Measurements from ENCODE around the gene DHX36.
A peak's percentile ranks its signal among the peaks of the same experiment; 100 is the strongest.

The DHX36 gene

DNA sequence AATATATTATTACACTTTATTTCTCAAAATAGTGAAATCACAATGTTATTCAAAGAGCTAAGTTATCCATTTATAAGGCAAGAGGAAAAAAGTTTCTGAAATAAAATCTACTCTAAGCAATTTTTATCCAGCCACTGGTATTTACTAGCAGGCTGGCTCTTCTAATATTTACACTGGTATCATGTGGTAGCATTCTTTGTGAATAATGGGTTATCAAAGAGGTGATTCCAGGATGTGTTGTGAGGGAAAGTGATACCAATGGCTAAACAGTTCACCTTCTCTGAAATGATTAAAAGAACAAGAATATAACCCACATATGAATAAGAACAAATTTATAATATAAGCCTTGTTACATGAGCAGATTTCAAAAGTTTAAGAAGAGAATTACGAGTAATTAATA lies 44.1 kb downstream of the DHX36 start:
- no peak for DNase-seq (ENCODE audit: low spot score)

DNA sequence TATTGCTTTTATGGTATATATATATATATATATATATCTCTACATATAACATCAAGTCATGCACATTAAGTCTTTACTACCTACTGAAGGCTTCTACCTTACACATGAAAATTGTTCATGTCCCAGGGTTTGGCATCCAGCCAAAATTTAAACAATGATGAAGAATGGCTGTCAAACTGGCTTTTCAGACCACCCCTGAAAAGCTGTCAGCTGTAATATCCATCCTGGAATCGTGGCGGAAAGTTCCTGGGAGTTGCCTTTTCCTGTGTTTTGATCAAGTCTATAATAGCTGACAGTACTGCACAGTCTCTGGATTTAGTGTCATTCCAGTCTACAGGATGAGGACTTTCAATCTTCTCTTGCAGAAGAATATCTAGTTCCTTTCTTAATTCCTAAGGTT lies 48.3 kb downstream of the DHX36 start:
- no peak for DNase-seq (ENCODE audit: low spot score)

DNA sequence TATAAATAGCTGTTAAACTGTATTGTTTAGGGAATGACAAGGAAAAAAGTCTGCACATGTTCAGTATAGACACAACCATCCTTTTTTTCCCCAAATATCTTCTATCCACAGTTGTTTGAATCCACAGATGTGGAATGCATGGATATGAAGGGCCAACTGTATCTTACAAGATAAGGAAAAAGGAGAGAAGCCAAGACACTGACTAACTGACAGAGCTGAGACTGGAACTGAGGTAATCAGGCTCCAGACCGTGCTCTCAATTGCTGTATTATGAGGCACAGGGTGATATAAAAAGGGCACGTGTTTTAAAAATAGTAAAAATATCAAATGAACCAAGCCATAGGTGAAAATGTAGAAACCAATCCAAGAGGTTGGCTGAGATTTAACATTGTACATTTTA lies 49.0 kb downstream of the DHX36 start:
- DNase-seq (ENCODE audit: low spot score), result no peak

DNA sequence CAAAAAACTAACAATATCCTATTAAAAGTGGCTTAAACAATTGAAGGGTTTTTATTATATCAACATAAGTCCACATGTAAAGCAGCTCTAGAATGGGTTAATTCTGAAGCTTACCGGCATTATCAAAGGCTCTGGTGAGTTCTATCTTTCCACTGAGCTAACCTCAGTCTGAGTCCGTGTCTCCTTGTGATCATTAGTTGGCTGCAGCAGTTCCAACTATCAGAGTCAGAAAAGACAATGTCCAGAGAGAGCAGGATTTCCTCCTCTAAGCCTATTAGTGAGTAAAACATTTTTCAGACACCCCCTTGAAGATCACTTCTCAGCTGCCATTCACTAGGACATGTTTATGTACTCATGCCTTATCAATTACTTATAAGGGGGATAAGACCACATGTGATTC lies 49.9 kb downstream of the DHX36 start:
- DNase-seq (ENCODE audit: low spot score), result no peak

DNA sequence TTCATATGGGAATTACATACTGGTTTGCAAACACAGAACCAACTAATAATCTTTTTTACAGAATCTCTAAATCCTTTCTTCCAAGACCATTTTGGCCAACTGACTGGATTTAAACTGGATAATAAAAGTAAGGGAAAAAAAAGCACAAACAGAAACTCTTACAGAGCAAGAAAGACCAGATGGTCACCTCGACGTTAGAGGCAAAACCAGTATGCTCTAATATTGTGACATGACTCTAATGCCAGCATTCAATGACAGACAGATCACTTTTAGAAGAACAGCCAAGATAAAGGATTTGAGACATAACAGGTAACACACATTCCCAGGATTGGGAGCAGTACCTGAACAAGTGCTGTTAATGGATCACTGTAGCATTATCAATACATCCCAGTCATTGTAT lies 50.9 kb downstream of the DHX36 start:
- DNase-seq (ENCODE audit: low spot score), result no peak

DNA sequence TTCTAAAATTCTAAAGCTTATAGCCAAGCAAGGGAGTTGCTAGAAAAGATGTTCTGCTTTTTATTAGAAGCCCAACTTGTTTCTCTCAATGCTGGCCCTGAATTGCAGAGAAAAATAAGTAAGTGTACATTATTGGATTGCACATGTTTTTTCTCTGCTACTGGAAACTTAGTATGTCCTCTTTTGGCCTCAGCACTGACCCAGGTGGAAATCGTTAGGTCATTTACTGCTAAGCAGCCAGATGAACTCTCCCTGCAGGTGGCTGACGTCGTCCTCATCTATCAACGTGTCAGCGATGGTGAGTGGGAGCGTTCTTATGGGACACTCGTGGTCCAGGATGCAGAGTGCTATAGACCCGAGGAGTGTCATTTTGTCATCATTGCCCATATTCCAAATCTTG lies 69.8 kb downstream of the DHX36 start:
- DNase-seq (ENCODE audit: low spot score), result no peak

DNA sequence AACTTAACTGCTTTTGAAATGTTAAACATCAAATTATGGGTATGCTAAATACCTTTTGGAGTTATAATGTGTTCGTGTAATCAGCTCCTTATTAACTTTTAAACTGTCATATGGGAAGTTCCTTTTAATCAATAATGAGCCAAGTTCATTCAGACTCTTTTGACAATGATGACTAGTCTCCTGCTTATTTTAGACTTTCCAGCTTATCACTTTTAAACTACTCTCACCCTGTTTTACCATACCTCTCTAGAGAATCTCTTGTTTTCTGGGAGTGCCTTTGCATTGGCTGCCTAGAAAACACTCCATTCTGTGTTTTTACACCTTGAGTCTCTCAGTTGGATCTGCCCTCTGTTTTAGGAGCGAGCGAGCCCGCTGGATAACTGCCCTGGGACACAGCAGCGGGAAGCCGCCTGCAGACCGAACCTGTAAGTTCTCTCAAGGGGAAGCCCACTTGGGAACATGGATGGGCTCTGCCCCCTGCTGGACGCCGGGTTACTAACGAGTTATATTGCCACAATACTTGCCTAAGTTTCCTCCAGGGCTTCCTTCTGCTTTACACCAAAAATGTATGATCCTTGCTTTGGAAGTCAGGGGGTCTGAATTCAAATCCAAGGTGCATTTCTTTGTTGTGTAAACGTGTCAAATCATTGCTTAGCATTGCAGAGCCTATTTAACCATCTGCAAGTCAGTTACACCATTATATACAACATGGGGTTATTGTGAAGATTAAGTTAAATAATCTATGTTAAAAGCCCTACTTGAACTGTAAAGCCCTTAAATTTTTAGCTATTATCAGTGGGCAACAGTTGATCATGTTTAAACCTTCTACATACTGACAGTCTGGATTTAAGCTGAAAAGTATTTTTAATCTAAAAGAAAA lies 71.3 kb downstream of the DHX36 start:
- DNase-seq (ENCODE audit: low spot score), result peak; percentile 84

DNA sequence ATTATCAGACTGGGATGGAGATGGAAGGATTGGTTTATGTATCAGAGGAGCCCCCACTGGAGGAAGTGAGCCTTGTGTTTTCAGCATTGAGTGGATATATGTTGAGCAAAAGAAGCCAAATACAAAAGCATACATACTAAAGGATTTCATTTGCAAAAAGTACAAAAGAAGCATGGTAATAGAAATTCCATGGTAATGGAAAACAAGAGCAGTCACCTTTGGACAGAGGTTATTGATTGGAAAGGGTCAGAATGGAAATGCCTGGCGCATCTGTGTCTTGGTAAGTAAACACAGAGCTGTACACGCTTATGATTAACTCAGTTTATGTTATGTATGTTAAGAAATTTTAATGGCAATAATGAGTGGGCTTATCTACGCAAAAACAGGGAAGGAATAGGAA lies 72.7 kb downstream of the DHX36 start:
- no peak for DNase-seq (ENCODE audit: low spot score)

DNA sequence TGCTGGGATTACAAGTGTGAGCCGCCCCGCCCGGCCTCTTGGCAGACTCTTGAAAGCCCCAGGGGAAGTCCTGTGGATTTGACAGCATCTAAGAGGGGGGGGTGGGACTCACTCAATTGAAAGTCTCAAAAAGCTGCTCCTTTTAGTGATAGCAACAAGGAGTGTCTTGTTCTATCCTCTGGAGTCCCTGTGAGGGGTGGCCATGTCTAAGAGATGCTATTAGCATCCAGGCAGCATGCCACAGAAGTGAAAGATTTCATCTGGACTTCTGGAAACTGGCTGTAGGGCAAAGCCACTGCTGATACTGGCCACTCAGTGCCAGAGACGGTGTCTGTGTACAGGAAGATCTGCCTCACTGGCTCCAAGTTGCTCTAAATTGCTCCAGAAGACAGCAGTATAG lies 74.0 kb downstream of the DHX36 start:
- no peak for DNase-seq (ENCODE audit: low spot score)

DNA sequence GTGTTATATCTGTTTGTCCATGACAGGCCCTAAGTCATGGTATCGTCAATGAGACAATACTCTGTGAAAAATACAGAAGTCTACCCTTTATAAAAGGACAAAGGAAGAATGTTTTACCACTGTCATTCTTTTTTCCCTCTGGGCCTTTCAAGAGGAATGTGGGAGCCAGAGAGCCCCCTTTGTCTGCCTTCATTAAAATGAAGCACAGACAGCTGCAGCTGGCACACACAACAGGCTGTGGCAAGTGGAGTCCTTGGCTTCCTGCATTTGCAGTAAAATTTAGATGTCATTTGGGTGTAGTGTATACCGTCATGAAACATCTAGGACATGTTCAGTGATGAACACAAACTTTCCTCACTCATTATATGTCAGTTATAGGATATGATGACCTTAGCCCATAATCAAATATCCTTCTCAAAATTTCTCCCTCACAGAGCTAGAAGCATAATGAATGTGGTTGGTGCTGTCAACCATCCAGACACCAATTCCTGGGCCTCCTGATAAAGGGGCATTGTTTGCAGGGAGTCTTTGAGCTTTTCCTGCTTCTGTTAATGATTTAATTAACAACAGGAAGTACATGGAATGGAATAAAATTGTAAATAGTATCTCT lies 76.4 kb downstream of the DHX36 start:
- DNase-seq (ENCODE audit: low spot score), result peak; percentile 75

DNA sequence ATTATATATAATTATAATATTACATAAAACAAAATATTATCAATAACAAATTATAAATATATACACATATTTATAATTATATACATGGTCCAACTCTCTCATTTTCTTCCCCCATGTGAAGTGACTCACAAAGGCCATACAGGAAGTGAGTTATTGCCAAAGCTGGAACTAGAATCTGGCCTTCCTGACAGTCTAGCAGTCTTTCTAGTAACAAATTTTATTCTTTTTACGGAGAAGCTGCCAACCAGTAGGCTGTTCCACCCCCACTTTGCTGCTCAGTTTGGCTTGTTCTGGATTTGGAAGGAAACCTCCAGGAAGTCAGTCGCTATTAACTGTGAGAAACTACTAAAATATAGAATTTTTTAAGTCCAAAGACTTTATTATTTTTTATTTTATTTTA lies 79.6 kb downstream of the DHX36 start:
- DNase-seq (ENCODE audit: low spot score), result no peak

DNA sequence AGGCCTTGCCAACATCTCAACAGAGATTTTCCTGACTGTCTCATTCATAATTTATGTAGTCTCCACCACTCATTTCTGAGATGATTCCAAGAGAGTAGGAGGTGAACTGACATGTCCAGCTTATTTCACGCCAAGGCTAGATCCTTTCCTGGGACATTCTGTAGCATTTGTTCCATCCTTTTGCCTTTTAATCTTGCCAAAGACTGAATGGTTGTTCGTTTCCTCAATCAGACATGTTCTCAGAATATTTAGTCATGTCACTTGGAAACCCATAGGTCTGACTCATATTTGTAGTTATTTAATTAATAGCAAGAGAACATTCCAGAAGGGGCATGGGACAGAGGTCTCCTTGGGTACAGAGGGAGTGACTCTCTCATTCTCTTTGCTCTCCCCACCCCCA lies 80.9 kb downstream of the DHX36 start:
- no peak for DNase-seq (ENCODE audit: low spot score)

DNA sequence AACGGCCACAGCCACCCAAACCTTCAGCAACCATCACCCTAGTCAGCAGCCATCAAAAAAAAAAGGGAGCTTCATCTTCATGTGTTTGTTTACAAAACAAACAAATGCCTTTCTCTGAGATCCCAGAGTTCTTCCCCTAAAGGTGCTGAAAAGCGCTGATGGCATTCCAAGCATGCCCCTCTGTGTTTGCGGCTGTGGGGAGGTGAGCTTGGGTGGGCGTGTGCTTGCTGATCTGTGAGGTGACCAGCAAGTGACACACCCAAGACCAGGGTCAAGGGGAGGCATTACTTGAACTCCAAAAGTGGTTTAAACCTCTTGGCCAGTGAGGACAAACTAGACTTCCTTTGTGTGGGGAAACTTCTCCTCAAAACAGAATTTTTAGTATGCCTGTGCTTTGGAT lies 81.5 kb downstream of the DHX36 start:
- no peak for DNase-seq (ENCODE audit: low spot score)

DNA sequence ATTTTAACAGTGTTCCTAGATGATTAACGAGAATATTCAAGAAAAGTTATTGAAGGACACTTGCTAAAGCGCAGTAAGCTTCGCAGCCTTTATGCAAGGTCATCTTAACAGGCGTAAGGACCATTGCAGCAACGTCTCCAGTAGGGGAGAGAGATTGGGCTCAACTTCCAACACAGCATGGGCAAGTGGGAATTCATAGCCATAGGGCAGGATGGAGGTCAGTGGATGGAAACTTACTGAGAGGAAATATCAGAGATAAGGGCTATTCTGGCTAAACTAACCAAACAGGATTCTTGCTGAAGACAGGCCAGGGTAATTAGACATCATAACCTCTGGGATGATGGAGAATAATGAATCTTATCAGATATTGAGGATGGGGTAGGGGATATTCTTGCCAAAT lies 82.8 kb downstream of the DHX36 start:
- DNase-seq (ENCODE audit: low spot score), result no peak

DNA sequence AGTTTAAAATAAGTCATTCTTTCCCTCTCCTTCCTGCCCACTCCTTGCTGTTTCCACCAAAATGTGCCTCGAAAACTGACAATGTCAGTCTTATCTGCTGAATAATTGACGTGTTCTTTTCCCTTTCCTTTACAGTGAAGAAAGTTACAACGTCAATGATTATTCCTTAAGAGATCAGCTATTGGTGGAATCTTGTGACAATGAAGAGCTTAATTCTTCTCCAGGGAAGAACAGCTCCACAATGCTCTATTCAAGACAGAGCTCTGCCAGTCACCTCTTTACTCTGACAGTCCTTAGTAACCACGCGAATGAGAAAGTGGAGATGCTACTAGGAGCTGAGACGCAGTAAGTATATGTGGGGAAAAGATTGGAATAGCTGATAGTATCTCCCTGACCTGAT lies 84.1 kb downstream of the DHX36 start:
- DNase-seq (ENCODE audit: low spot score), result no peak

DNA sequence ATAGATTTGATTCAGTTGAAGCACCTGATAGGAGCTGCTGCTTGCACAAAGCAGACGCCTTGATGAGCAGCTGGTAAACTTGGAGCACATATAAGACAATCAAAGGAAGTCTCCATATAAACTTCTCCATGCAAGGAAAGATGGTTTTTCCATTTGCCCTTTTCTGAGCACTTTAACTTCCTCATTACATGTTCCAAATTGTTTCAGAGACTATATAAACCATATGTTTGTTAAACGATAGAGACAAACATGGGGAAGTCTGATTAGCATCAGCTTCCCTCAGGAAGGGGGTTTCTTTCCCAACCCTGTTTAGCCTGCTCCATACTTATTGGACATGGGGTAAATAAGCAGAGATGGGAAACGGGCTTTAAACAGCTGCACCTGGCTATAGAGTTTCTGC lies 88.0 kb downstream of the DHX36 start:
- DNase-seq (ENCODE audit: low spot score), result no peak

DNA sequence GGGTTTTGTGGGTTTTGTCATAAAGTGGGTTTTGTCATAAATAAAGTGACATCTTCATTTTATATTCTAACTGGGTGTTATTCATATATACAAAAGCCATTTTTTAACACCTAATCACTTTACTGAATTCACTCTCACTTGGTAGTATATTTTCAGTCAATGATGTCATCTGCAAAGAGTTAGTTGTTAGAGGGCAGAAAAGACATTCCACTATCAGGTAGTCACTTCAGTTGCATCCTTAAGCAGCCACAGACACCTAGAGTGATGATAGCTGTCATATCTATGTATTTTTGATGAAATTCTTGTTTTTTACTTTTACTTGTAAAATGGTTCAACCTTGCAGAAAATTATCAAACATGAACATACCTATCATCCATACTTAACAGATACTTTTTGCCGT lies 89.0 kb downstream of the DHX36 start:
- DNase-seq (ENCODE audit: low spot score), result no peak

DNA sequence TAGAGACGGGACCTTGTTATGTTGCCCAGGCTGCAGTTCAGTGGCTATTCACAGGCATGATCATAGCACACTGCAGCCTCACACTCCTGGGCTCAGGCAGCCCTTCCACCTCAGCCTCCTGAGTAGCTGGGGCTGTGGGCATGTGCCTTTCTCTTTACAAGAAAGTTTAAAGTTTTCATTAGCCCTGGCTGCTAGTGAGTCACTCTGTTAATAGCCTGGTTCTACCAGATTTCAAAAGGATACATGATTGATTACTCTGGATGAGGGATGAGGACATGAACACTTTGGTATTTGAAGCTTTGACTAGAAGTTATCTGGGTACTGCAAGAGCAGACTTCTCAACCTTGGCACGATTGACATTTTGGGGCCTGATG lies 95.1 kb downstream of the DHX36 start:
- no peak for DNase-seq (ENCODE audit: low spot score)

DNA sequence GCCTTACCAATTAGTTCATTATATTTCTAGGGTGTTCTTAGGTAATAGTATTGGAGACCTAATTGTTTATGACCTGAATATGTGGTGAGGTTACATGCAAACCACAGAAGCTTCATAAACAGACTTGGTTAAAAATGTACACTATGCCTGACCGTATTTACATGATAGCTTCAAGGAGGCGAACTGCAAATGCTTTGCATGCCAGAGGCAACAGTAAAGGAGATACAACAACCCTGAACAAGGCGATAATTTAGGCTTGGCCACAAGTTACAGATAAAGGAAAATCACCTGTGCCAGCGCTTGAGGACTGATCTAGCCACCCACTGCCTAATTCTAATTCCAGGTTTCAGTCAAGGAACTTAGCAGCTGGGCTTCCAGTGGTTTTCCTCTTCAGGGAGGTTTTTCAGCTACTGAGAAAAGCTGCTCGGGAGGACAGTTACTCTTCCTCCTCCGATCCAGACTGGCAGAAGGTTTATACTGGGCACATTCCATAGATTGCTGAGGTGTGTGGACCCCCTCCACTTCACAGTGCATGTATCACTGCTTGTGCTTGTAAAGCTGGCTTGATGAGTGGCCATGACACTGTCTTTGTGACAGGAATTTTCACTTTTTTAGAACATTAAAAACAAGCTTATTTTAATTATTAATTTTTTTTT lies 95.6 kb downstream of the DHX36 start:
- no peak for DNase-seq (ENCODE audit: low spot score)

DNA sequence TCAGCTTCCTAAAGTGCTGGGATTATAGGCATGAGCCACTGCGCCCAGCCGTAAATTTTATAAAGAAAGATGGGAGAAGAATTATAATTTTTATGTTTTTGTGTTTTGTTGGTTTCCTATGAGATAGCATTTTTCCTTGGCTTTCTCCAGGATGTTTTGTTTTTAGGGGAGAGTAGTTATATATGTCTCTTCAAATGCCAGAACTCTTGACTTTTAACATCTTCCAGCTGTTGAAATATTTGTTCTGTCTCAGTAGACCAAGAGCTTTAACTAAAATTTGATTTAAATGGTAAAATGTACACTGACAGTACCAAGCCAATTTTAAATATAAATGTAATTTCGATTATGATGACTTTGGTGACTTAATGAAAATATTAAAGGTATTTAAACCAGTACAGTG lies 96.8 kb downstream of the DHX36 start:
- DNase-seq (ENCODE audit: low spot score), result no peak

DNA sequence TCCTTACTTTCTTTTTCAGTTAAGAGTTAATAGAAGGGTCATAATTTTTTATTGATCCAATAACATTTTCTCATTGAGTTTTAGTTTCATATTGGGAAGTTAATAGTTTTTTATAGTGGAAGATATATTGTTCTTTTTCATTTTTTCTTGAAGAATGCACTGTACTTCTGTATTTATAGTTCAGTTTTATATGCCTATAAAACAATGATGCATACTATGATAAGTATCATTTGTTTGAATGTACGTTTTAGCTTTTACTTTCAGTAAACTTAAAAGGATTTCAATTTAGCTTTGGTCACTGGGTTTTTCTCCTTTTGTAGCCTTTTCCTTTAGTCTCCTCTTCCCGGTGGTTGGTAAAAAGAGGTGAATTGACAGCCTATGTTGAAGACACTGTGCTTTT lies 98.8 kb downstream of the DHX36 start:
- DNase-seq (ENCODE audit: low spot score), result no peak

DNA sequence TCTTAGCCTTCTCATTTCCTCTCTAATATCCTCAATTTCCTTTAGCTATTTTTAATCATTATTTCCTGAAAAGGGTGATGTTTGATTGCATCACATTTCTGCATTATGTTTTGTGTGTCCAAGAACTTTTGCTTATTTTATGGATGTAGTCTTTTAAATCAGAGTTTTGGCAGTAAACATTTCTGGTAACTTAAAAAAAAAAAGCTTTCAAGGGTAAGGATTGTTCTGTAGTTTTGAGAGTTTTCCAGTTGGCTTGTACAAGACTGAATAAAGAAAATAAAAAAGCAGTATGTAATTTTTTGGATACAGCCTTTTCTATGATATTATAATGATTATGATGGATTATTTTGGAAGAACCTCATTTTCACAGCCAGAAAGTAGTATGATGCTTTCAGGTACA lies 99.4 kb downstream of the DHX36 start:
- DNase-seq (ENCODE audit: low spot score), result no peak

DNA sequence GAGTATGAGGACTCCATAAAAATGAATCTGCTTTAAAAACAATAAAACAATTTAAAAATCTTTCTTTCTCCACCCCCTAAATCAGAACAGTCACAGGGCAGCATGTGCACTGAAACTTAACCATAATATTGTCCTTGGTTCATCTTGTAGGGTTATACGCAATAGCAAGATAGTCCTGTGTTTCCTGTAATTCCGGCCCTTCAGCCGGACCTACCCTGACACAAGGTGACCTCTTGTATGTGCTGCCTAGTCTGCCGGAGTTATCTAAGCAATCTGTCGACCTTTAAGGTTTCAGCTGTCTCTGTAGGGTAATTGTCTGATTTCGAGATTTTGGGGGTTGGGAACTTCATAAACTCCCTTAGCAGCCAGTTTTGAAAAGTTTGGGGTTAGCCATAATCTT lies 99.9 kb downstream of the DHX36 start:
- no peak for DNase-seq (ENCODE audit: low spot score)

DNA sequence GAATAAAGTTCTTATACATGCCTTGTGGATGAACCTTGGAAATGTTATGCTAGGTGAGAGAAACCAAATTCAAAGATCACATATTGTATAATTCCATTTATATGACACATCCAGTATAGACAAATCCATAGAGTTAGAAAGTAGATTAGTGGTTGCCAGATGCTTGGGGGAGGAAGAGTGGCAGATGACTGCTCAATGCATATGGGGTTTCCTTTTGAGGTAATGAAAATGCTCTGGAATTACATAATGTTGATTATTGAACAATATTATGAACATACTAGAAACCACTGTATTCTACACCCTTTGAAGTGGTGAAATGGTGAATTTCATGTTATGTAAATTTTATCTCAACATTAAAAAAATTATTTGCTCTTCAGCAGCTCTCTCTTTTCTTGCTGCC lies 100.8 kb downstream of the DHX36 start:
- no peak for DNase-seq (ENCODE audit: low spot score)

Data from globus pallidus (tissue), 1 donor.